OCI-LY1 (cell line): ENCODE measurements around the gene NCOR2.

ENCODE experiments used
- H2AFZ ChIP-seq: fragments of 200-600 bp; sonication (generic), shearing (Covaris generic); 2 replicates; pipeline ENCODE4 v1.6.0; 2014; ENCODE audit warnings: antibody characterized with exemption, mild to moderate bottlenecking, low read length
- H3F3A ChIP-seq: fragments of 200-600 bp; sonication (generic), shearing (Covaris generic); 2 replicates; pipeline ENCODE4 v1.6.0; 2014; ENCODE audit warnings: mild to moderate bottlenecking, antibody characterized with exemption, low read length, moderate library complexity; ENCODE audit not compliant: insufficient read depth
- H3K27ac ChIP-seq: fragments of 200-600 bp; sonication (generic); 2 replicates; pipeline ENCODE4 v1.5.1; 2014; ENCODE audit warnings: low read length, mixed run types, mild to moderate bottlenecking, low read depth; ENCODE audit not compliant: poor library complexity, severe bottlenecking
- H3K27me3 ChIP-seq: fragments of 200-600 bp; sonication (generic); 2 replicates; pipeline ENCODE4 v1.6.0; 2014; ENCODE audit warnings: antibody characterized with exemption, mild to moderate bottlenecking, low read length, moderate library complexity; ENCODE audit not compliant: insufficient read depth
- H3K36me3 ChIP-seq: fragments of 200-600 bp; sonication (generic); 2 replicates; pipeline ENCODE4 v1.6.1; 2014; ENCODE audit warnings: mild to moderate bottlenecking, antibody characterized with exemption, low read length, moderate library complexity, mixed read lengths; ENCODE audit not compliant: insufficient read depth
- H3K4me1 ChIP-seq: fragments of 200-600 bp; sonication (generic); 2 replicates; pipeline ENCODE4 v1.5.1; 2014; ENCODE audit warnings: mild to moderate bottlenecking, low read length, moderate library complexity; ENCODE audit not compliant: insufficient read depth, severe bottlenecking
- H3K4me2 ChIP-seq: fragments of 200-600 bp; sonication (generic), shearing (Covaris generic); 2 replicates; pipeline ENCODE4 v1.6.1; 2014; ENCODE audit warnings: low read length
- H3K4me3 ChIP-seq: fragments of 200-600 bp; sonication (generic); 2 replicates; pipeline ENCODE4 v1.5.1; 2014; ENCODE audit warnings: low read length, low read depth, mild to moderate bottlenecking, mixed read lengths; ENCODE audit not compliant: poor library complexity, severe bottlenecking
- H3K79me2 ChIP-seq: fragments of 200-600 bp; shearing (Covaris generic); 2 replicates; pipeline ENCODE4 v1.6.1; 2016; ENCODE audit warnings: mixed run types, low read length, mixed read lengths; ENCODE audit not compliant: insufficient read depth
- H3K9ac ChIP-seq: fragments of 200-600 bp; sonication (generic), shearing (Covaris generic); 2 replicates; pipeline ENCODE4 v1.6.1; 2014; ENCODE audit warnings: mild to moderate bottlenecking, low read length, mixed read lengths
- H3K9me2 ChIP-seq: fragments of 200-600 bp; sonication (generic), shearing (Covaris generic); 2 replicates; pipeline ENCODE4 v1.6.1; 2014; ENCODE audit warnings: low read depth, mild to moderate bottlenecking, low read length, mixed read lengths
- H3K9me3 ChIP-seq: fragments of 200-600 bp; shearing (Covaris generic); 2 replicates; pipeline ENCODE4 v1.6.1; 2014; ENCODE audit warnings: low read length, mixed read lengths
- H4K20me1 ChIP-seq: fragments of 200-600 bp; sonication (generic), shearing (Covaris generic); 2 replicates; pipeline ENCODE4 v1.6.0; 2016; ENCODE audit warnings: mild to moderate bottlenecking, low read length; ENCODE audit not compliant: insufficient read depth
- EZH2 ChIP-seq: fragments of 200-600 bp; sonication (generic), shearing (Covaris generic); IDR thresholded peaks from 2 replicates; pipeline ENCODE4 v1.8.0; 2017; ENCODE audit warnings: borderline replicate concordance, mixed run types, mild to moderate bottlenecking, antibody characterized with exemption, low read length, moderate library complexity, mixed read lengths
- TF ChIP-seq, protein P1 (sequence below): fragments of 200-600 bp; sonication (generic), shearing (Covaris generic); IDR thresholded peaks from 2 replicates; pipeline ENCODE4 v1.5.1; 2017; ENCODE audit warnings: mild to moderate bottlenecking, antibody characterized with exemption, low read length, moderate library complexity, mixed read lengths

Gene NCOR2

DNA sequence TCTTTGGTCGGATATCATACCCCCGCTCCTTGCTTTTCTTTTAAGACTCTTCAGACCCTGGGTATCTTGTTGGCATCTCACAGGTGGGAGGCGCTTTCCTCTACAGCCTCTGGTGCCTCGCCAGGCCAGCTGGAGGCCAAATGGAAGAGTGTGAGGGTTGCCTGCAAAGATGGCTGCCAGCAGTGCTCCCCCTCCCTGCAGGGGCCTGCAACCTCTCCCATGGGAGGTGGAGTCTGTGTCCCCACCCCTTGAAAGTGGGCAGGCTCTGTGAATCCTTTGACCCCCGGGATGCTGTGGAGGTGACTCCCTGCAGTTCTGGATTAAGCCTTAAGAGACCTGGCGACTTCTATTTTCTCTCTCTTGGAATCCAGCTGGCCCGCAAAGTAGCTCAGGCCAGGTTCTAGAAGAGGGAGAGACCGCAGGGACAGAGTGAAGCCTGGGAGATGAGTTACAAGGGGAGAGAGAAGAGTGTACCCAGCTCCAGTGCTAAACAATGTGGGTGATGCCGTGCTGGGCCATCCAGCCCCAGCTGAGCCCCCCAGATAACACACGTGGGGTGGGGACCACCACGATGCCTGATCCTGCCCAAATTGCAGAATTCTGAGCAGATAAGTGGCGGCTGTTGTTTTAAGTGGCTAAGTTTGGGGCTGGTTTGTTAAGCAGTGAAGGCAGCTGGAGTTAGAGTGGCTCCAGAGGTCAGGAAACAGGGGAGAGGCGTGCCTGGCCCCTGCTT lies 37.9 kb upstream of the NCOR2 start:
- Histone ChIP-seq H3K27ac (no peak overlapping the region), H3K27me3 (peaks cover 18% of the 10 kb centered on the region; the same call in 1 of the 2 replicates), H3K4me3 (no peak overlapping the region), H3K9ac (no peak overlapping the region), H3K4me2 (no peak overlapping the region), H2AFZ (no peak overlapping the region), H3K4me1 (peaks cover 17% of the 10 kb centered on the region), H4K20me1 (no peaks in the 10 kb centered on the region), H3K9me3 (no peaks in the 10 kb centered on the region), H3K36me3 (no peaks in the 10 kb centered on the region), H3K9me2 (no peaks in the 10 kb centered on the region), H3K79me2 (no peaks in the 10 kb centered on the region), H3F3A (no peaks in the 10 kb centered on the region)
- TF ChIP-seq, protein P1, sequence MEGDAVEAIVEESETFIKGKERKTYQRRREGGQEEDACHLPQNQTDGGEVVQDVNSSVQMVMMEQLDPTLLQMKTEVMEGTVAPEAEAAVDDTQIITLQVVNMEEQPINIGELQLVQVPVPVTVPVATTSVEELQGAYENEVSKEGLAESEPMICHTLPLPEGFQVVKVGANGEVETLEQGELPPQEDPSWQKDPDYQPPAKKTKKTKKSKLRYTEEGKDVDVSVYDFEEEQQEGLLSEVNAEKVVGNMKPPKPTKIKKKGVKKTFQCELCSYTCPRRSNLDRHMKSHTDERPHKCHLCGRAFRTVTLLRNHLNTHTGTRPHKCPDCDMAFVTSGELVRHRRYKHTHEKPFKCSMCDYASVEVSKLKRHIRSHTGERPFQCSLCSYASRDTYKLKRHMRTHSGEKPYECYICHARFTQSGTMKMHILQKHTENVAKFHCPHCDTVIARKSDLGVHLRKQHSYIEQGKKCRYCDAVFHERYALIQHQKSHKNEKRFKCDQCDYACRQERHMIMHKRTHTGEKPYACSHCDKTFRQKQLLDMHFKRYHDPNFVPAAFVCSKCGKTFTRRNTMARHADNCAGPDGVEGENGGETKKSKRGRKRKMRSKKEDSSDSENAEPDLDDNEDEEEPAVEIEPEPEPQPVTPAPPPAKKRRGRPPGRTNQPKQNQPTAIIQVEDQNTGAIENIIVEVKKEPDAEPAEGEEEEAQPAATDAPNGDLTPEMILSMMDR: no peak
- no peak for TF ChIP-seq EZH2

DNA sequence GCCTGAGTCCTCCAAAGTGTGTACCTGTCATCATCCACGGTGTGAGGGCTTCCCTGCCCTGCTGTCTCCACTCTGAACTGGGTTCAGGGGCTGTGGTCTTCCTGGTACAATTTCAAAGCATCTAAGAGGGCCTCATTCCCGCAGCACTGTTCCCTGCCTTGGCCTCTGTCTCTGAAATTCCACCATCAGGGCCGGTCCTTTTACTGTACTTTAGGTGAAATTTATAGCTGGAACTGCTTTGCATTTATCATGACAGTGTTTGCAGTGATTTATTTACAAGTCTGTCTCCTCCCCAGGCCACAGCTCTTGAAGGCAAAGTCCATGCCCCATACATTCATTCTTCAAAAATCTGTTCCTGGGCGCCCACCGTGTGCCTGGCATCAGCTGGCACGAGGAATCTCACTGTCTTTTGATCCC lies 36.9 kb upstream of the NCOR2 start:
- Histone ChIP-seq H4K20me1 (no peaks in the 10 kb centered on the region), H3K79me2 (no peaks in the 10 kb centered on the region), H3K4me3 (no peak overlapping the region), H3K9me3 (peaks cover 5% of the 10 kb centered on the region), H3K4me1 (peaks cover 11% of the 10 kb centered on the region), H3K27ac (no peak overlapping the region), H3F3A (no peaks in the 10 kb centered on the region), H3K27me3 (peaks cover 26% of the 10 kb centered on the region; the same call in 1 of the 2 replicates), H3K36me3 (no peaks in the 10 kb centered on the region), H2AFZ (no peak overlapping the region), H3K9ac (no peak overlapping the region), H3K9me2 (no peaks in the 10 kb centered on the region), H3K4me2 (no peak overlapping the region)
- TF ChIP-seq, protein P1: no peak
- no peak for TF ChIP-seq EZH2

DNA sequence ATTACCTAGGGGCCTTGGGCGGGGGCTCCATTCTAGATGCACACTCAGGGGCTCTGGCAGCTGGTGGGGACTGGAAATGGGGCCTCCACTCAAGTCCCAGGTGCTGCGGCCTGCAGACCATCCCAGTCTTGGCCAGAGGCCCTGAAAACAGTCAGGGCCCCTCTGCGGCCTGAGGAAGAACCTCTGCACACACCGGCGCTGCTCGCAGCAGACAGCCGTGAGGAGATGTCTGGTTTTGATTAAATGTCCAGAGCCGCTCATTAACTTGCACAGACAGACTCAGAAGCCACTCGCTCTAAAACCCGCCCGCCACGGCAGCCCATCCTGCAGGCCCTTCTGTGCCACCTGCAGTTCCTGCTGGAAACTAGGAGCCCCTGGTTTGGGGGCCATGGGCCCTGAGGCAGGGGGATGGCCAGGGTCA lies 36.4 kb upstream of the NCOR2 start:
- H3K9ac ChIP-seq: no peak overlapping the region
- no peak overlapping the region for H3K4me2 ChIP-seq
- no peaks in the 10 kb centered on the region for H3F3A ChIP-seq
- H3K27ac ChIP-seq: no peak overlapping the region
- H3K9me3 ChIP-seq: peaks cover 5% of the 10 kb centered on the region
- no peaks in the 10 kb centered on the region for H4K20me1 ChIP-seq
- no peaks in the 10 kb centered on the region for H3K9me2 ChIP-seq
- peaks cover 26% of the 10 kb centered on the region; the same call in 1 of the 2 replicates for H3K27me3 ChIP-seq
- H3K79me2 ChIP-seq: no peaks in the 10 kb centered on the region
- no peaks in the 10 kb centered on the region for H3K36me3 ChIP-seq
- H3K4me1 ChIP-seq: peaks cover 7% of the 10 kb centered on the region
- no peak overlapping the region for H3K4me3 ChIP-seq
- TF ChIP-seq, protein P1: no peak
- no peak for TF ChIP-seq EZH2
- H2AFZ ChIP-seq: no peak overlapping the region
